Inferior parietal cortex (tissue), 1 donor: ENCODE results near the gene AGTPBP1.

Source experiments
- DNase-seq: peaks from one replicate; pipeline ENCODE4 v3.0.0-alpha.2; 2016; ENCODE audit errors: extremely low spot score

AGTPBP1 gene

GRCh38 chr9:85717220-85717619 lies 24.5 kb downstream of the AGTPBP1 start:
- DNase-seq, result no peak

DNA sequence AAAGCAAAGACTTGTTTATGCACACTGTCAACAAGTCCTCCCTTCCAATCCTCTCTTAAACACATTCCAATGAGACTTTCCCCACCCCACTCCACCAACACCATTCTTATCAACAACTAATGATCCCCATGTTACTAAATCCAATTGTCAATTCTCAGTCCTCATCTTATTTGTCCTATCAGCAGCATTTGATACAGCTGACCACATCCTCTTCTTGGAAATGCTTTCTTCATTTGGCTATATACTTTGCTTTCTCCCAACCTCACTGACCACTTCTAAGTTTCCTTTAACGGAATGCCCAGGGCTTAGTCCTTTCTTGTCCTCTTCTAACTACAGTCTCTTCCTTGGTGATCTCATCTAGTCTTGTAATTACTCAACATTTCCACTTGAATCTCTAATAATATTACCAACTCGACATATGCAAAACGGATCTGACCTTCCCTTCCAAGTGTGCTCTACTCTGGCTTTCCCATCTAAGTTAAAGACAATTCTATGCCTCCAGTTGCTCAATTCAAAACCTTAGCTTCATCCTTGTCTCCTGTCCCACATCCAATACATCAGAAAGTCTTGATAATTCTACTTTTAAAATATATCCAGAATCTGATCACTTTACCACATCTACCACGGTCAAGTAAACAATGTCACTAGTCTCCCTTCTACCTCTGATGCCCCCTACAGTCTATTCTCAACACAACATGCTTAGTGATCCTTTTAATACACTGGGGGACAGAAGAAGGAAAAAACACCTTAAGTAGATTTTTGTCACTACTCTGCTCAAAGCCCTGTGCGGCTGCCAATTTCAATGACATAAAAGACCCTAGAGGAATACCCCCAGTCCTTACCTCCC lies 25.5 kb downstream of the AGTPBP1 start:
- no peak for DNase-seq

DNA sequence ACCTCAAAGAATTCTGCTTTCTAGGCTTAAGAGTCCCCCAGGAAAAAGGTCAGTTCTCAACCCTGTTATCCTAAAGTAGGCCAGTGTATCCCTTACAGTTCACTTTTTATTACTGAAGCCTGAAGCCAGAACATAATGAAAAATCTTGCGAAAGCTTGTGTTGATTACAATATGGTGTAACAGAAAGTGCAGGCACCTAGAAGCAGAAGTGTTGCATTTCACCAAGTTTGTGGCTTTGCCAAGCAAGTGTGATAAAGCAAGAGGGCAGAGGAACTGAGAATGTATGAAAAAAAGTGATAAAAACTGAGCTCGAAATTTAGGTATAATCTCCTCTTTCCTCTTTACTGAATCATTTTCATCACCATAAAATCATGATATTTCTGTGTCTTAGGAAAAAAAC lies 26.2 kb downstream of the AGTPBP1 start:
- no peak for DNase-seq

DNA sequence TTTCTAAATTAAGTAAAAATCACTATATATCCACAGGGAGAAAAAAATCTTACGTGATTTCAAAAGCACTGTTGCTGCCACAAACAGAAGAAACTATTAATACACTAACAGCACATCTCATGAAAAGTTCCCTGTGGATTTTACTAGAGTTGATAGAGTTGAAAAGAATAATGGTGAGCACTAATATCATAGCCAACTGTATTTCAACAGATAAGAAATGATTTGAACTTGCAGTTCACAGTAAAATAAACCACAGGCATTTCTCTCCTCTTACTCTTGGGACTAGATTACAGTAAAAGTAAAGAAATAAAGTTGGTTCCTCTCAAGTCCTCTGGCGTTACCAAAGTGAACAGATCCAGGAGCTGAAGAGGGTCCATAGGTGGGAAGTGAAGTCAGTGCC lies 27.9 kb downstream of the AGTPBP1 start:
- no peak for DNase-seq

DNA sequence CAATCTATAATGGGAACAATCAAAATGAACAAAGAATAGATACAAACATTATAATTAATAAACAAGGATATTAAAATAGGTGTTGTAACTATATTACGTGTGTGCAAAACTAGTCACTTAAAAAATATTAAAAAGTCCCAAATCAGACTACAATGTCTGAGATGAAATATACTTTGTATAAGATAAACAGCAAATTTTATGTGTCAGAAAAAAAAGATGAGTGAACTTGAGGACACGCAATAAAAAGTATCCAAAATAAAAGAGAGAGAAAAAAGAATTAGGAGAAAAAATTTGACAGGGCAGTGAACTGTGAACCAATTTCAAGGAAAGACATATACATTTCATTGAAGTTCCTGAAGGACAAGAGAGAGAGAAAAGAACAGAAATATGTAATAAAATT lies 37.0 kb downstream of the AGTPBP1 start:
- no peak for DNase-seq

GRCh38 chr9:85703398-85703797 lies 38.4 kb downstream of the AGTPBP1 start:
- DNase-seq, result no peak

DNA sequence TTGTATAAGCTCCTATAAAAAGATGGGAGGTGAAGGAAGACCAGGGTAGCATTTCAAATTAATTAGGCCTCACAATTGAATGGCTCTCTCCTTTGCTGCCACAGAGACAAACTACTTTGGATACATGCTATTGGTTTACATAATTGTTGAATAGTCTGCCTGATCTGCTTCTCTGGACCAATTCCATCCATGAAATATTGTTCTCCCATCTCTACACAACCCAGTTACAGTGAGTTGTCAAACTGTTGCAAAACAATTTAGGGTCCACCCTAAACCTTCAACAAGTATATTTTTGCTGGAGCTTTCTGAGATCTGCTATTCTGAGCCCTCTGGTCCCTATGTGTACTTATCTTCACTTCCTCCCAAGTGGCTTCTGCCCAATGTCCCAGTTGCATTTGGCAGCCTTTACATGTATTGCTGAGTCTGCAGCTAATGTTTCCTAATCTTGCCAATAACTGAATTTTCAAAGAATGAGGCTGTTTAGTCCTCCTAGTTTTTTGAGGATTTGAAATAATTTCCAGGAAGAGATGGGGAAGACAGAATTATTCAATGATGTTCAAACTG lies 38.9 kb downstream of the AGTPBP1 start:
- DNase-seq, result peak; percentile 38

DNA sequence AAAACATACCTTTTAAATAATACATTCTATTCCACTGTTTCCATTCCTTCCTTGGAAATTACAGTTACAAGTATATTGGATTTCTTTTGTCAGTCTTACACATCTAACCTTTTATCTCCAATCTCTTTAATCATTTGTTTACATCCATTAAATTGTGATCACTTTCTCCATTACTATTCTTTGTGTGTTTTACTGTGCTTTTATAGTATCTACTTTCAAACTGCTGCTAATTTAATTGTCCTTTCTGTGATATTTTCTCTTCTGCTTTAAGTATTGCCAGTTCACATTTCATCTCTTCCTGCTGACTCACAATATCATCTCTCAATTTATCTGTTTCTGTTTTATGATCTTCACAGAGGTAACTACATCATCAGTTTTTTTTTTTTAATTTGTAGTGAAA lies 39.6 kb downstream of the AGTPBP1 start:
- no peak for DNase-seq

DNA sequence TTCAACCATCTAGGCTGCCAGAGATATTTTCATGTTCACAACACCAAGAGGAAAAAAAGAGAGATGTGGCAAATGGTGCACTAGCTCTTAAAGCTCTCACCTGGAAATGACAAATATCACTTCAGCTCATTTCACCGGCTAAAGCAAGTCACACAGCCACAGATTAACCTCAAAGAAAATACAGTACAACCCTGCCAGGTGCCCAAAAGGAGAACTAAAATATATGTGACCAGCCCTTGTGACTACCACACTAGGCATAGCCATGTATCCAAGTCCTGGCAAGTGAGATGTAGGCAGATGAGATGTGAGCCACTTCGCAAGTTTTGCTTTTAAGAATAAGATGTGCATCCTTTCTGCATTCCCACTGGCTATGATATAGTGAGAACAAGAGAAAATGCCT lies 41.4 kb downstream of the AGTPBP1 start:
- no peak for DNase-seq

- DNase-seq, result no peak
Measured at GRCh38 chr9:85688361-85688760, 53.4 kb downstream of the AGTPBP1 start.

DNA sequence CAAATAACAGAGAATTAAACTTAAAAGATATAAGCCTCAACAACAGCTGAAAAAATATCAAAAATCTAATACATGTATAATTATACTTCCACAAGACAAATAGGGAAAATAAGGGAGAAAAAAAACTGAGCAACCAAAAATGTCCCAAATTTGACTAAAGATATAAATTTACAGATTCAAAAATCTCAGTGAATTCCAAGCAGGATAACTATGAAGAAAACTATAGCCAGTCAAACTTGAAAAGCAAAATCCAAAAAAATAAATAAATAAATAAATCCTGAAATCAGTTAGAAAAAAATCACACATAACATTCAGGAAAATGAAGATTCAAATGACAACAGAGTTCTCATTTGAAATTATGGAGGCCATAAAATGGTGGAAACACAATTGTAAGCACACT lies 56.7 kb downstream of the AGTPBP1 start:
- DNase-seq, result no peak

GRCh38 chr9:85676790-85677189 lies 65.0 kb downstream of the AGTPBP1 start:
- no peak for DNase-seq

DNA sequence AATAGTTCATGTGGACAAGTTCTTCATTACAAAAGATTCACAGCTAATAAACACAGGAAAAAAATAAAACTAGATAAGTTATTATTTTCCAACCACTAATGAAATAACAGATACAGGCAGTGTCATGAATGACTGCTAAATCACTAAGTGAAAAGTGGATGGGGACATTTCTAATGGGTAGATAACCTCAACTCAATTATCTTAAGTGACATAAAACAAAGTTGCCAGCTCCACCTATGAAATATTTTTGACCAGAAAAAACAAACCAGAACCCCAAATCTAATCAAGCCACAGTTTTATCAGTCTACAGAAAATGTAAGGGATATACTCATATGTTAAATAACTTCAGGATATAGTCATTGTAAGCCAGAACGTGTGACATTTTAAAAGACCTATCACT lies 74.4 kb downstream of the AGTPBP1 start:
- DNase-seq, result no peak

DNA sequence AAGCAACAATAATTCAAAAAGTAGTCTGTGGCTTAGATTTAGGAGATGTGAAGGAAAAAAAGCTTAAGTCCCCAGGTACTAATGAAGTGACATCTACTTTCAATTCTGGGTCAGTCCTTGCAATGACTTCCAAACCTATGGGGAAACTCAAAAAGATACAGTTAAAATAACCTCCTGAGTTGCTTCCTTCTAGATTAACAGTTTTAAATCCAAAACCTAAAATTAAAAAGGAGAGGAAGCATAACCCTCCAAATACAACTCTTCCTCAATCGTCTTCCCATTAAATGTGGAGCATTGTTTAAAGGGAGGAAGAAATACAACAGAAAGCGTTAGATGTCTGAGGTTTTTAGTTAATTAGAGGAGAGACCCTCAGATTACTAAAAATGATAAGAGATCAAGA lies 75.7 kb downstream of the AGTPBP1 start:
- DNase-seq, result no peak

GRCh38 chr9:85662573-85662972 lies 79.2 kb downstream of the AGTPBP1 start:
- DNase-seq, result no peak

DNA sequence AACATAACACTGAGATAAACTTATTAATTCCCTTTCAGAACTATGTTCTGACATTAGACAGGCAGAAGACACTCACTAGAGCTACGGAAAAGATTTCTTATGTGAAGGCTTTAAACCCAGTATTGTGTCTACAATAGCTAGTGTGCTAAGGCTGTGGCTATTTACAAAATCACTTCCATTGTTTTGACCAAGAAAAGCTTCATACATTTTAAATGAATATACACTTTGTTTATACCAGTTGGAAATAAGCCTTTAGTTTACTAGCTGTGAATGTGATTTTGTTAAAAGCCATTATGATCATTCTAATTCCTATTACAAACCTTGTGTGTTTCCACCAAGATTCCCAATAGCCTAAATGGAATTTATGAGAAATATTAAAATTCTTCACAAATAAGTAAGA lies 83.0 kb downstream of the AGTPBP1 start:
- peak; percentile 72 for DNase-seq

DNA sequence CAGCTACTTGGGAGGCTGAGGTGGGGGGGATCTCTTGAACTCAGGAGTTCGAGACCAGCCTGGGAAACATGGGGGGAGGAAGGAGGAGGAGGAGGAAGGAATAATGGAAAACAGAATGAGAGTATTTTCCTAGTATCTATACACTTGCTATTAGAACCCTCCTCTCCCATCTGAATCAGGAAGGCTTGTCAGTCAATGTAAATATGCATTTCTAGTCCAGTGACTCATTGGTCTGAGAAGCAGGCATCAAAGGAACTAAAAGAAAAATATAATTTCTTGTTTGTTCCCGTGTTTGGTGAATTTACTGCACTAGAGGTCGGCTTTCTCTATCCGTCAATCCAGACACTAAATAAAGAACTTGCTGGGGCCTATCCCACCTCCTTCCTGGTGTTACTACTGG lies 88.6 kb downstream of the AGTPBP1 start:
- DNase-seq, result no peak

DNA sequence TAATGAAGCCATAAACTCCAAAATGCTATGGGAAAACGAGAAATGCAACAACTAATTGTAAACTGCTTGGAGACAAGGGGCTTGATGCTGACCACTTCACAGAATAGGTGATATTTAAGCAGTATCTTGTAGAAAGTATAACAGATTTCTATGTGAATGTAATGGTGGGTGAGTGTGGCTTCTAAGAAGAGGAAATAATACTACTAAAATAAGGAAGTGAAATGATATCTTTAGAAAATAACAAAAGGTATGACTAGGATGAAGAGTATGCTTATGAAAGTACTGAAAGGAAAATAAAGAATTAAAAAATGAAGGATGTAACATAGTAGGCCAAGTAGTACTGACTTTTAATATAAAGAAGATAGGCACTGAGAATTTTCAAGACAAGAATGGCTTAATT lies 94.2 kb downstream of the AGTPBP1 start:
- no peak for DNase-seq

GRCh38 chr9:85645909-85646627 lies 95.7 kb downstream of the AGTPBP1 start:
- DNase-seq, result no peak

DNA sequence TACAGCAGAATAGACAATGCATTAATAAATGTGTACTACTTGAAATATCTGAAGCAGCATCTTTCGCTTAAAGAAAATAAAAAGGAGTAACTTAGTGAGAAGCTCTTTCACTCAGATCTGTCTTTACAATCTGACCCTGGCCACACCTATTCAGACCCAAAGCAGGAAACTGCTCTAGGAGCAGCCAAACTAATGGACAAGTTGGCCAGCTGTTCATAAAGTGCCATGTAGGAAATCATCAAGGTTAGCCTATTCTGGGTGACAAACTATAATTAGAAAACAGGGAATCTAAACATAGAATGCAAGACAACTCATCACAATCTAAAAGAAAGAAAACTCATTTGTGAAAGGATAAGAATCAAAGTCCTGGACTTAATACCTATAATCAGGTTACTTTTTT lies 101.3 kb downstream of the AGTPBP1 start:
- no peak for DNase-seq

DNA sequence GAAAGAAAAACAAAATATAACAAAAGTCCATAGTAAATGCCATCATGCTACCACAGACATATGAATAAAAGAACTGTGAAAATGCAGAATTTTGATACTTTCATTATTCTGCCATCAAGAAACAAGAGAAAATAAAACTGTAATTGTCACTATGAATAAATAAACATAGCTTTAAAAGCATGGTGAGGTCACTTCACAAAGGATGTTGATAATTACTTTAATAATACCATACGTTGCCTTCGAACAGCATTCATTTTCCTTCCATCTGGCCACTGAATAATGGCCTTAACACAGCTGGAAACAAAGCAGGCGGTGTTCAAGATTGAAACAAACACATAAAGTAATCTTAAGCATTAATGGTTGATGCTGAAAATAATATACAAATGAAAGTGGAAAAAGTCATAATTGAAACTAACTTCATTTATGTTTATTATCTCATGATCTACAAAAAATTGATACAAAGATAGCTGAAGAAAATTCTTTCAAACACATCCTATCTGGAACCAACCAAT lies 102.0 kb downstream of the AGTPBP1 start:
- DNase-seq, result no peak

GRCh38 chr9:85631809-85632208 lies 109.9 kb downstream of the AGTPBP1 start:
- no peak for DNase-seq

DNA sequence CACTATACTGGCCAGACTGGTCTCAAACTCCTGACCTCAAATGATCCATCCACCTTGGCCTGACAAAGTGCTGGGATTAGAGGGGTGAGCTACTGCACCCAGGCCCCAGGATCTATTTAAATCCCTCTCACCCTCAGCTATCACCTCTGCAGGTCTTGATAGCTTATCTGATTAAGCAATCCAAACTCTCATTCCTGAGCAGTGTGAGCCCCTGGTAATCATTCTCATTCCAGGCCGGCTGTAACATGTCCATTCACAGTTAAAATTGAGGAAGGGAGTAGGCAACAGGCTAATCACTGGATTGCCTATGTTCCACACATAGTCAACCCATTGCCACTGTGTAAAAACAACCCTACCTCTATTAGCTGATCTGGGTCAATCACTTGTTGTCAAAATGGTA lies 111.1 kb downstream of the AGTPBP1 start:
- no peak for DNase-seq
